ENCODE measurements around the gene ZNF548.

Gene ZNF548

GRCh38 chr19:57403737-57404563 is 14.3 kb downstream of the ZNF548 start:
- DNase-seq, result no peak

GRCh38 chr19:57406516-57407123 is 17.0 kb downstream of the ZNF548 start:
- no peak for DNase-seq

- peak; percentile 81 to 94 for DNase-seq
These were observed 21.4 kb downstream of the ZNF548 start, which contains the start of gene ZNF17 for GRCh38 chr19:57410877-57411671. Gene ZNF17 (plus strand): TSS chr19:57411161. CDS start chr19:57413616, 2,455 bp downstream.

GRCh38 chr19:57419439-57419838 is 29.8 kb downstream of the ZNF548 start:
- DNase-seq, result no peak

DNA sequence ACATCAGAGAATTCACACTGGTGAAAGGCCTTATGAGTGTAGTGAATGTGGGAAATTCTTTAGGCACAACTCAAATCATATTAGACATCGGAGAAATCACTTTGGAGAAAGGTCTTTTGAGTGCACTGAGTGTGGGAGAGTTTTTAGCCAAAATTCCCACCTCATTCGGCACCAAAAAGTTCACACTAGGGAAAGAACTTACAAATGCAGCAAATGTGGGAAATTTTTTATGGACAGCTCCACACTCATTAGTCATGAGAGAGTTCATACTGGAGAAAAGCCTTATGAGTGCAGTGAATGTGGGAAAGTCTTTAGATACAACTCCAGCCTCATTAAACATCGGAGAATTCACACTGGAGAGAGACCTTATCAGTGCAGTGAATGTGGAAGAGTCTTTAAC is 31.4 kb downstream of the ZNF548 start:
- no peak for DNase-seq

GRCh38 chr19:57434386-57435061 is 44.9 kb downstream of the ZNF548 start:
- DNase-seq, result no peak

DNA sequence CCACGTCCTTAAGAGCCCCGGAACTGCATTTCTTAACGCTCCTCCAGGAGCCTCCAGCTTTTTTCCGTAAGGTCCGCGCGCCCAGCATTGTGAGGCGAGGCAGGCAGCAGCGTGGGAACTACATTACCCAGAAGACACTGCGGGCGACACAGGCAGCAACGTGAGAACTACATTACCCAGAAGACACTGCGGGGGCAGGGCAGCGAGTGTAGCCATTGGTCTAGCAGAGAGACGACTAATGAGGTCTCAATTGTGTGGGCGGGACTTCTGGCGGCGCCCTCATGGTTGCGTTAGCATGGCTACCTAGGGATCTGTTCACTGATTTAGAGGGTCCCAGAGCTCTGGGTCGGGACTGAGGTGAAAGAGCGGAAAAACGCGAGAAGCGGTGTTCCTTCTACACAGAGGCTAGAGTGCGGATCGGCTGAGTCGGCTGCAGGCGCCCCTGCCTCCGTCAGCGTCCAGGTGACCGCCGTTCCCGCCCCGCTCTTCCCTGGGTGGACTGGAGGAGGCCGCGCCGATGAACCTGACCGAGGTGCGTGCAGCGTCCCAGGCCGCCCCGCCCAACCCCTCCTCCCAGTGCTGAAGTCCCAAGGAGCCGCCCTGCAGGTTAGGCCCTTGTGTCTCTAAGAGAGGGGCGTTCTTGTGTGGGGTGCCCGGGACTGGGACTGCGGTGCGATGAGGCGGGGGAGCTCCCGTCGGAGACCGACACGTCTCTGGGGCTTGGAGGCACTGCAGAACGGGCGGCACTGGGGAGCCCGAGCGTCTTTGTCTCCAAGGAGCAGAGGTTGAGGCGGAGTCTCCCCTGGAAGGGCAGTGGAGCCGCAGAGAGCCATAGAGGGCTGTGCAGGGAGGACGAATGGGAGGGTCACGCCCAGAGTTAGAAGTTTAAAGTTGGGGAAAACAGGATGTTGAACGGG is 45.7 kb downstream of the ZNF548 start, which contains the start of gene ZNF749:
ZNF749 (plus strand) TSS at position 264 of the 917 bp plus-strand sequence; CDS start at position 518, 254 bp downstream.
- DNase-seq, result peak; percentile 96 to 98

DNA sequence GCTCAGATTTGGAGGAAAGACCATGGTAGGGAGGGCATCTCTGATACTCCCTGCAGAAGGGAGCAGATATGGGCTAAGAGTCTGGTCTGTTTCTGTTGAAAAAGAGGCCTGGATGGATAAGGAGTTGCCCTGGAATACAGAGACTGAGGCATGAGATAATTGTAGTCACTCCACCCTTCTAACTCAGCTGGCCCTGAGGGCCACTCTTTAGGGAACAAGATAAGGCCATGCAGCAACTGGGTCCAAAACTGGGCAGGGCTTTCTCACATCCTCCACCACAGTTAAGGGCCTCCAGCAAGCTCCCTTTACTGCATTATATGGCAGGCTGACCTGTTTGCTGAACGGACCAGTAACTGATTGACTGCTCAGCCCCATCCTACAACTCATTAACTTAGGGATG is 46.8 kb downstream of the ZNF548 start:
- no peak for DNase-seq

GRCh38 chr19:57437931-57438330 is 48.3 kb downstream of the ZNF548 start:
- DNase-seq, result no peak

DNA sequence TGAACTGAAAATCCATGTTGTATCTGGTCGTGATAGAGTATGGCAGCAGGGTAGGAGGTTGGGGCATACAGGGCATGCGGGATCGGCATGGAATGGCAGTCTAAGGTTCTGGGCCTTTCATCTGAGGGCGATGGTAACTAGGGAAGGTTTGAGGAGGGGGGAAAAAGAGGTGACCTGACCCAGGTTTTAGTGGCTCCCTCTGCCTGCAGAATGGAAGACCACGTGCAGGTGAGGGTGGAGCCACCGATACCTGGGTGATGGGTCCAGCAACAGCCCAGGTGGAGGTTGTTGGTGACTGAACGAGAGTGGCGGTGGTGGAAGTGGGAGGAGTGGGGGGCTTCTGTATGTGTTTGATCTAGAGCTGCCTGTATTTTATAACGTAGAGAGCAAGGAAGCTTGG is 49.3 kb downstream of the ZNF548 start:
- DNase-seq, result no peak

DNA sequence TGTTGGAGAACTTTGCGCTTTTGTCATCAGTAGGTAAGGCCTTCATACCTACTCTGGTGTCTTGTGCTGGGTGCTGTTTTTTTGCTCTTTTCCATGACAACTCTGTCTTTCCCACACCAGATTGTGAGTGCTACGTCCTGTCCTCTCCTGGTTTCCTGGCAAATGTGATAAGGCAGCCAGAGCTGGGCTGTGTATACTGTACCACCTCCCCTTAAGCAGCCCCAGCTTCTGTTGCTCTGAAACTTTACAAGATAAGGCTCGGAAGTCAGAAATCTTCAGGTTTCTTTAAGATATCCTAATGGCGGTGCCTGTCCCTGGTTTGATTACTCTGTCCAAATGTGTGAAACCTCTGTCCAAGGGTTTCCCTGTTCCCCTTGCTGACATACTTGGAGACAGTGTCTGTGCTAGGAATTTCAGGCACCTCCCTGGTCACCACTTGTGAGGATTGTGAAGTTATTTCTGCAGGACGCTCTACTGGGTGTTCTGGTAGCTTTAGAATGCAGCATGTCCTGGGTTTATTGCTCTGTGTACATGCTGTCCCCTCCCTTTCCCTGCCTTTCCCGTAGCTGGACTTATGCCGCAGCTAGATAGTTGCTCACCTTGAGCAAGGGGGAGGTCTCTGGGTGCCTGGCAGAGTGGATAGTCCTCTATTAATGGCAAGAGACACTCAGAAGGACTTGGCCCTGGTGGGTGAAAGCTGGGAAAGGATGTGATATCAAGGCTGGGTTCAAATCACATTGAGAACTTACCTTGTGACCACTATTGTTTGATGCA is 52.5 kb downstream of the ZNF548 start:
- no peak for DNase-seq

- DNase-seq, result no peak
These were observed 53.6 kb downstream of the ZNF548 start for GRCh38 chr19:57443121-57443696.

GRCh38 chr19:57452307-57452706 is 62.7 kb downstream of the ZNF548 start:
- DNase-seq, result no peak

Data from NCI-H446 (cell line).